Breast epithelium (tissue), 3 donors: ENCODE data around the gene GON4L.

Experiments
- CTCF ChIP-seq, 3 donors: fragments of 450-650 bp; IDR thresholded peaks; one replicate each; pipeline ENCODE4 v1.5.1; 2016 to 2017; ENCODE audit warnings: antibody characterized with exemption in 3 of 3, mild to moderate bottlenecking in 3 of 3, moderate library complexity in 3 of 3
- POLR2A ChIP-seq: fragments of 450-650 bp; IDR thresholded peaks from one replicate; pipeline ENCODE4 v1.6.1; 2016; ENCODE audit warnings: antibody characterized with exemption, mild to moderate bottlenecking, moderate library complexity

DNA sequence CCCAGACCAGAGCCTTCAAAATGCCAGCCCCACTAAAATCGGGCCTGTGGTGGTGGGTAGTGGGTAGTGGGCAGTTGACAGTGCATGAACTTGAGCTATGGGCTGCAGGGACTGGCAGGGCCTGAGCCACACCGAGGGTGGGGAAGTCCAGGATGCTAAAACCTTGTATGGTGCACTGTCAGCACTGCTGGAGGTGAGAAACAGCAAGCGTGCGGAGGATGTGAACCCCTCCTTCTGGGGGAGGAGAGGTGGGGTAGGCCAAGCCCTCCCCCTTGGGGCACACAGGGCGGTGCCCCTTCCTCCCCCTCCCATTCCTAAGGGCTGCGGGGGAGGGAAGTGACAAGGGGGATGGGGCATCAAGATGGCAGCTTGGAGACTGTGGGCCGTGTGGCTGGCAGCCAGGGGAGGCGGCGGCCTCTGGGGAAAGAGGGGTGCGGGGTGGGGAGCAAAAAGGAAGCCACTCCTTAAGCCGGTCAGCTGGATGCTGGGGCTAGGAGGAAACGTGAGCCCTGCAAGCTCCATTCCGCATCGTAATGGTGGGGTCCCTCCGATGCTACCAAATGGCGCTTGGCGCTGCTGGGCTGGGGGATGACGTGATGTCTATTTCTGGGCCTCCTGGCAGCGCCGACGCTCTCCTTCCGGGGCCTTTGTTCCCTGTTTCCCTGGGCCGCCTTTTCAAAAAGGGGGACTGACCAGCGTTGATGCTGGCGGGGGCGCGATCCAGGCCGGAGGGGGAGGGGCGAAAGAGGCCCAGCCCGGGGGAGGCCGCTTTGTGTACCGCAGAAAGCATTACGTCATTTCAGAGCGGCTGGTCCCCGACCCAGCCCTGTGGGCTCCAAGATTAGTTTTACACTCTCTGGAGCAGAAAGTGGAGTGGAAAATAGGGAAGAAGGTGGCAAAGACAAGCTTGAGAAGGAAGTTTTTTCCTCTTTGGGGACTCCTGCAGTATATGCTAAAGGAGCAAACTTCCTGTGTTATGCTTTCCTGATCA is 3.2 kb upstream of the GON4L start:
- TF ChIP-seq CTCF (IDR thresholded peaks at IDR 0.05) (no peak), POLR2A (no peak)
